HepG2 (cell line): ENCODE measurements around the gene TNXB. TPM values are rescaled to one million over a fixed set of nuclear protein-coding genes. Genes with fewer than 3 reads are reported as not detected.

Experiments used
- CHCHD3 ChIP-seq: sonication (generic); formaldehyde crosslinking; IDR thresholded peaks from 2 replicates; pipeline ENCODE4 v1.8.0; 2022; ENCODE audit warnings: mild to moderate bottlenecking, missing genetic modification reagents, moderate library complexity
- EP300 ChIP-seq, 3 experiments: sonication (generic) in 1 of 3; formaldehyde crosslinking in 1 of 3; IDR thresholded peaks; 2 replicates each; pipeline versions ENCODE4 v1.5.1 to v1.6.1; 2011 to 2020; ENCODE audit warnings: low read depth in 2 of 3, low read length in 2 of 3, borderline replicate concordance in 1 of 3, improper control_type of control experiment in 1 of 3, mild to moderate bottlenecking in 1 of 3, missing genetic modification reagents in 1 of 3, moderate library complexity in 1 of 3
- FOXO1 ChIP-seq: sonication (generic); formaldehyde crosslinking; IDR thresholded peaks from 2 replicates; pipeline ENCODE4 v1.4.0; 2020; ENCODE audit warnings: missing genetic modification reagents
- IKZF4 ChIP-seq: sonication (generic); formaldehyde crosslinking; IDR thresholded peaks from 2 replicates; pipeline ENCODE4 v1.5.1; 2020; ENCODE audit warnings: borderline replicate concordance, mild to moderate bottlenecking, low read depth, missing genetic modification reagents; ENCODE audit errors: not compliant biosample characterization
- MED13 ChIP-seq: sonication (generic); formaldehyde crosslinking; IDR thresholded peaks from 2 replicates; pipeline ENCODE4 v1.5.0; 2020; ENCODE audit warnings: missing genetic modification reagents
- MTA1 ChIP-seq: sonication (generic); formaldehyde crosslinking; IDR thresholded peaks from 2 replicates; pipeline ENCODE4 v1.4.0; 2020; ENCODE audit warnings: missing genetic modification reagents, mild to moderate bottlenecking, borderline replicate concordance
- NCOR1 ChIP-seq: fragments of 200-600 bp; sonication (generic); IDR thresholded peaks from 2 replicates; pipeline ENCODE4 v1.7.0; 2017; ENCODE audit warnings: antibody characterized with exemption, low read length, borderline replicate concordance
- NPAS2 ChIP-seq: sonication (generic); formaldehyde crosslinking; IDR thresholded peaks from 2 replicates; pipeline ENCODE4 v1.8.0; 2022; ENCODE audit warnings: mild to moderate bottlenecking, missing genetic modification reagents, borderline replicate concordance
- NR2C2 ChIP-seq: sonication (generic); formaldehyde crosslinking; IDR thresholded peaks from 2 replicates; pipeline ENCODE4 v1.4.0; 2020; ENCODE audit warnings: missing genetic modification reagents, mild to moderate bottlenecking, moderate library complexity, borderline replicate concordance
- SIN3A ChIP-seq: IDR thresholded peaks from 2 replicates; pipeline ENCODE4 v1.6.1; 2011; ENCODE audit warnings: low read depth, mild to moderate bottlenecking, control low read depth, low read length, borderline replicate concordance
- TSC22D2 ChIP-seq: sonication (generic); formaldehyde crosslinking; IDR thresholded peaks from 2 replicates; pipeline ENCODE4 v1.5.1; 2020; ENCODE audit warnings: missing genetic modification reagents, mild to moderate bottlenecking, borderline replicate concordance
- ZNF317 ChIP-seq: sonication (generic); formaldehyde crosslinking; IDR thresholded peaks from 2 replicates; pipeline ENCODE4 v1.5.0; 2020; ENCODE audit warnings: mild to moderate bottlenecking, missing genetic modification reagents
- ZNF33B ChIP-seq: sonication (generic); formaldehyde crosslinking; IDR thresholded peaks from 2 replicates; pipeline ENCODE4 v1.5.1; 2020; ENCODE audit warnings: mild to moderate bottlenecking, missing genetic modification reagents
- ZNF34 ChIP-seq: sonication (generic); formaldehyde crosslinking; IDR thresholded peaks from 2 replicates; pipeline ENCODE4 v1.4.0; 2020; ENCODE audit warnings: mild to moderate bottlenecking, missing genetic modification reagents, borderline replicate concordance
- ZNF430 ChIP-seq: sonication (generic); formaldehyde crosslinking; IDR thresholded peaks from 2 replicates; pipeline ENCODE4 v1.9.0; 2021; ENCODE audit warnings: mild to moderate bottlenecking, missing genetic modification reagents
- ZNF598 ChIP-seq: sonication (generic); formaldehyde crosslinking; IDR thresholded peaks from 2 replicates; pipeline ENCODE4 v1.5.1; 2020; ENCODE audit warnings: mild to moderate bottlenecking, missing genetic modification reagents, borderline replicate concordance
- ZNF629 ChIP-seq: sonication (generic); formaldehyde crosslinking; conservative IDR thresholded peaks from 2 replicates; pipeline ENCODE4 v1.5.0; 2020; ENCODE audit warnings: missing genetic modification reagents
- ZNF660 ChIP-seq: sonication (generic); formaldehyde crosslinking; IDR thresholded peaks from 2 replicates; pipeline ENCODE4 v1.5.1; 2020; ENCODE audit warnings: mild to moderate bottlenecking, low read depth, missing genetic modification reagents, borderline replicate concordance
- ZNF766 ChIP-seq: sonication (generic); formaldehyde crosslinking; IDR thresholded peaks from 2 replicates; pipeline ENCODE4 v1.5.0; 2020; ENCODE audit warnings: missing genetic modification reagents, borderline replicate concordance
- ZNF883 ChIP-seq: sonication (generic); formaldehyde crosslinking; IDR thresholded peaks from 2 replicates; pipeline ENCODE4 v1.5.1; 2020; ENCODE audit warnings: mild to moderate bottlenecking, missing genetic modification reagents; ENCODE audit errors: not compliant biosample characterization
- polyA plus RNA-seq, 8 experiments: library from polyadenylated mRNA; depleted of rRNA in 3 of 8; stranded (reverse) in 7 of 8; unstranded in 1 of 8; fragments of >200 nt; fragmentation: Illumina TruSeq in 4 of 8; extraction: Trizol in 4 of 8; gene quantifications; 2 replicates each; pipeline versions ENCODE4 v1.2.1 to v1.2.3, GENCODE V29; 2011 to 2016; ENCODE audit warnings: low read depth in 4 of 8, missing spikeins in 1 of 8, mixed read lengths in 1 of 8; ENCODE audit not compliant: insufficient read depth in 1 of 8
- total RNA-seq, 5 experiments: library from RNA; depleted of rRNA; stranded (reverse); fragments of >200 nt; fragmentation: Illumina TruSeq; extraction: Trizol; gene quantifications; 2 replicates each; pipeline ENCODE4 v1.2.3, GENCODE V29; 2016; ENCODE audit warnings: low read depth in 1 of 5
- TF ChIP-seq, protein P1 (sequence below): IDR thresholded peaks from 2 replicates; pipeline ENCODE4 v1.6.1; 2016; ENCODE audit warnings: low read depth
- TF ChIP-seq, protein P2 (sequence below): sonication (generic); formaldehyde crosslinking; IDR thresholded peaks from 2 replicates; pipeline ENCODE4 v1.4.0; 2020; ENCODE audit warnings: low read depth, mild to moderate bottlenecking, missing genetic modification reagents
- TF ChIP-seq, protein P3 (sequence below): sonication (generic); formaldehyde crosslinking; IDR thresholded peaks from 2 replicates; pipeline ENCODE4 v1.8.1; 2023; ENCODE audit warnings: missing genetic modification reagents, inconsistent platforms, borderline replicate concordance

The TNXB gene
- total and polyA plus RNA-seq, 2 of the 13 experiments (the other 11 are each of a cell fraction or from before 2014, with no cell fraction given) = 1.6 to 2.7 TPM

DNA sequence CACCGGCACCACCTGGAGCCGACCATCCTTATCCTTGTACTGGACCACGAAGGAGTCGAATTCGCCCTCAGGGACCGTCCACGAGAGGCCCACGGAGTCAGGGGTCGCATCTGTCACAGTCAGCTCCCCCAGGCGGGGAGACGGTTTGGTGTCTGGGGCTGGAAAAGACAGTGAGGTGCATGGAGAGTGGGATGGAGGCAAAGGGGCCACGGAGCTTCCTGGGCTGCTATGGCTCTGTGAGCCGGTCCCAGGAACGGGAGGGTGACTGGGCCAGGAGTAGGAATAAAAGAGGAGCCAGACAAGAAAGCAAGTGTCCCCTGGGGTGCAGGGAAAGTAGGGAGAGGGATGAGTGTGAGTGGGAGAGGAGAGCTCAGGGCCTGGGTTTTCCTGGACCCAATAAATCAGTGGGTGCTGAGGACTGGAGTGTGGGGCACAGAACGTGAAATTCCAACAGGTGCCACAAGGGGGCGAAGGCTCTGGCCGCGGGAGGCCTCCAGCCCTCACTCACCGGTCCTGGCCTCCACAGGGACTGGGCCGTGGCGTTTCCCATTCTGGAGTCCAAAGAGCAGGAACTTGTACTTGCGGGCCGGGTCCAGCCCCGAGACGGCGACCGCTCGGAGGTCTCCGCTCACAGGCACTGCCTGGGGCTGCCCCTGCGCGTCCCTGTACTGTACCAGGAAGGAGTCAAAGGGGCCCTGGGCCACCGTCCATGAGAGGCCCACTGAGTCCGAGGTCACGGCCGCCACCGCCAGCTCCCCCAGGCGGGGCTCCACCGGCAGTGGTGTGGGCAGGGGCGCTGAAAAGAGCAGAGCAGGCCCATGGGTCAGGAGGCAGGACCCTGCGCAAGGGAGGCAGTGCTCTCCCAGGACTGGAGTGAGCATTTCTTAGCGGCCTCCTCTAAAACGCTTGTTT, 61.0 kb downstream of the TNXB start (continued):
- TF ChIP-seq ZNF34 (CRISPR knock-in tag) (0 out of 2 replicates have a peak, but pooled peaks have one; percentile 26), IKZF4 (CRISPR knock-in tag) (no peak), ZNF430 (CRISPR knock-in tag) (peak; percentile 53; the same call in 1 of the 2 replicates), ZNF766 (peak; percentile 83; the same call in 1 of the 2 replicates), ZNF883 (peak; percentile 60), ZNF660 (CRISPR knock-in tag) (no peak), EP300 (IDR thresholded peaks at IDR 0.05; ENCODE audit: low read depth in 2 of 2, low read length in 2 of 2) (peak in 1 of 2 experiments; percentile 26; a peak in 1 of 4 replicates), EP300 (CRISPR knock-in tag; IDR thresholded peaks at IDR 0.05; ENCODE audit: borderline replicate concordance) (no peak), NCOR1 (no peak), MED13 (CRISPR knock-in tag) (peak; percentile 77; the same call in 1 of the 2 replicates), ZNF629 (CRISPR knock-in tag) (peak; percentile 71), ZNF317 (CRISPR knock-in tag) (peak; percentile 62; the same call in 1 of the 2 replicates), TSC22D2 (CRISPR knock-in tag) (0 out of 2 replicates have a peak, but pooled peaks have one; percentile 74), NPAS2 (no peak), ZNF598 (CRISPR knock-in tag) (peak; percentile 64; the same call in 1 of the 2 replicates), ZNF33B (no peak), CHCHD3 (CRISPR knock-in tag) (peak; percentile 71; the same call in 1 of the 2 replicates), SIN3A (no peak), FOXO1 (CRISPR knock-in tag) (0 out of 2 replicates have a peak, but pooled peaks have one; percentile 35), NR2C2 (CRISPR knock-in tag) (peak; percentile 64; the same call in 1 of the 2 replicates), MTA1 (CRISPR knock-in tag) (peak; percentile 91; the same call in 1 of the 2 replicates)
- TF ChIP-seq, protein P1, sequence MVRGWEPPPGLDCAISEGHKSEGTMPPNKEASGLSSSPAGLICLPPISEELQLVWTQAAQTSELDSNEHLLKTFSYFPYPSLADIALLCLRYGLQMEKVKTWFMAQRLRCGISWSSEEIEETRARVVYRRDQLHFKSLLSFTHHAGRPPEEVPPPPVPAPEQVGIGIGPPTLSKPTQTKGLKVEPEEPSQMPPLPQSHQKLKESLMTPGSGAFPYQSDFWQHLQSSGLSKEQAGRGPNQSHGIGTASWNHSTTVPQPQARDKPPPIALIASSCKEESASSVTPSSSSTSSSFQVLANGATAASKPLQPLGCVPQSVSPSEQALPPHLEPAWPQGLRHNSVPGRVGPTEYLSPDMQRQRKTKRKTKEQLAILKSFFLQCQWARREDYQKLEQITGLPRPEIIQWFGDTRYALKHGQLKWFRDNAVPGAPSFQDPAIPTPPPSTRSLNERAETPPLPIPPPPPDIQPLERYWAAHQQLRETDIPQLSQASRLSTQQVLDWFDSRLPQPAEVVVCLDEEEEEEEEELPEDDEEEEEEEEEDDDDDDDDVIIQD (CRISPR knock-in tag) = 0 out of 2 replicates have a peak, but pooled peaks have one; percentile 41
- TF ChIP-seq, protein P2, sequence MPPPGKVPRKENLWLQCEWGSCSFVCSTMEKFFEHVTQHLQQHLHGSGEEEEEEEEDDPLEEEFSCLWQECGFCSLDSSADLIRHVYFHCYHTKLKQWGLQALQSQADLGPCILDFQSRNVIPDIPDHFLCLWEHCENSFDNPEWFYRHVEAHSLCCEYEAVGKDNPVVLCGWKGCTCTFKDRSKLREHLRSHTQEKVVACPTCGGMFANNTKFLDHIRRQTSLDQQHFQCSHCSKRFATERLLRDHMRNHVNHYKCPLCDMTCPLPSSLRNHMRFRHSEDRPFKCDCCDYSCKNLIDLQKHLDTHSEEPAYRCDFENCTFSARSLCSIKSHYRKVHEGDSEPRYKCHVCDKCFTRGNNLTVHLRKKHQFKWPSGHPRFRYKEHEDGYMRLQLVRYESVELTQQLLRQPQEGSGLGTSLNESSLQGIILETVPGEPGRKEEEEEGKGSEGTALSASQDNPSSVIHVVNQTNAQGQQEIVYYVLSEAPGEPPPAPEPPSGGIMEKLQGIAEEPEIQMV (CRISPR knock-in tag) = 0 out of 2 replicates have a peak, but pooled peaks have one; percentile 69
- TF ChIP-seq, protein P3, sequence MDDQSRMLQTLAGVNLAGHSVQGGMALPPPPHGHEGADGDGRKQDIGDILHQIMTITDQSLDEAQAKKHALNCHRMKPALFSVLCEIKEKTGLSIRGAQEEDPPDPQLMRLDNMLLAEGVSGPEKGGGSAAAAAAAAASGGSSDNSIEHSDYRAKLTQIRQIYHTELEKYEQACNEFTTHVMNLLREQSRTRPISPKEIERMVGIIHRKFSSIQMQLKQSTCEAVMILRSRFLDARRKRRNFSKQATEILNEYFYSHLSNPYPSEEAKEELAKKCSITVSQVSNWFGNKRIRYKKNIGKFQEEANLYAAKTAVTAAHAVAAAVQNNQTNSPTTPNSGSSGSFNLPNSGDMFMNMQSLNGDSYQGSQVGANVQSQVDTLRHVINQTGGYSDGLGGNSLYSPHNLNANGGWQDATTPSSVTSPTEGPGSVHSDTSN (CRISPR knock-in tag) = no peak
